Measurements from ENCODE around the gene MIOS.
"Not testable (repeated sequence)": the region's sequence is repeated elsewhere in the genome, so short reads cannot be mapped to it uniquely, and the experiment has no call there.

Gene MIOS

GRCh38 chr7:7652798-7653540, 86.3 kb downstream of the MIOS start:
- in situ Hi-C loops (cut with HindIII; ENCODE audit: low sequenced_read_pairs): no loop called here
- DNase-seq (ENCODE audit: low read depth): no peak
- no peak for TF ChIP-seq CTCF (IDR thresholded peaks at IDR 0.05; ENCODE audit: low read depth, low read length, missing control alignments)
- no peak overlapping the region for H3K4me3 ChIP-seq (ENCODE audit: low read depth, low read length)

GRCh38 chr7:7653593-7654187, 87.0 kb downstream of the MIOS start:
- H3K4me3 ChIP-seq (ENCODE audit: low read depth, low read length): no peak overlapping the region
- in situ Hi-C loops (cut with HindIII; ENCODE audit: low sequenced_read_pairs): no loop called here
- peak; percentile 52 for TF ChIP-seq CTCF (IDR thresholded peaks at IDR 0.05; ENCODE audit: low read depth, low read length, missing control alignments)
- DNase-seq (ENCODE audit: low read depth): no peak

- no peak for TF ChIP-seq CTCF (IDR thresholded peaks at IDR 0.05; ENCODE audit: low read depth, low read length, missing control alignments)
- in situ Hi-C loops (cut with HindIII; ENCODE audit: low sequenced_read_pairs): no loop called here
- no peak for DNase-seq (ENCODE audit: low read depth)
- no peak overlapping the region for H3K4me3 ChIP-seq (ENCODE audit: low read depth, low read length)
Measured at GRCh38 chr7:7654964-7655715, 88.5 kb downstream of the MIOS start.

- in situ Hi-C loops (cut with HindIII; ENCODE audit: low sequenced_read_pairs); DNase-seq (ENCODE audit: low read depth); H3K4me3 ChIP-seq (ENCODE audit: low read depth, low read length): not testable (repeated sequence)
Measured at GRCh38 chr7:7656459-7656858, 89.8 kb downstream of the MIOS start.
